ENCODE data around the gene ANKRD40.

DNA sequence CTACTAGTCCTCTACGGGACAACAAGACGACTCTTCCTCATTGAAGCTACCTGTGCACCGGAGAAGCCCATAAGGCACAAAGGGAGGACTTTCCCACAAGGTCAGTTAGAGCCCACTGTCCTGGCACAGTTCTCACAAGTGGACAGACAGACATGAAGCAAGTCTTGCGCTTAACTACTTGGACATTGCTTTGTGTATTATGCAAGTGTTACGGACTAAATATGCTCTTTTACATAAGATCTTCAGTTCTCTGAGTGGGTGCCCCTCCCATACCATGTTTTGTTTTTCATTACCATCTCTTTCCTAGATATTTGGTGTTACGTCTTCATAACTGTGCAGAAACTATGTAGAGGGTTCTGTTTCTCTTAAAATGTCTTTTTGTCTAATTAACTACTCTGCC lies 41.5 kb upstream of the ANKRD40 start:
- no peak for TF ChIP-seq POLR2A (IDR thresholded peaks at IDR 0.05)
- TF ChIP-seq, protein P1, sequence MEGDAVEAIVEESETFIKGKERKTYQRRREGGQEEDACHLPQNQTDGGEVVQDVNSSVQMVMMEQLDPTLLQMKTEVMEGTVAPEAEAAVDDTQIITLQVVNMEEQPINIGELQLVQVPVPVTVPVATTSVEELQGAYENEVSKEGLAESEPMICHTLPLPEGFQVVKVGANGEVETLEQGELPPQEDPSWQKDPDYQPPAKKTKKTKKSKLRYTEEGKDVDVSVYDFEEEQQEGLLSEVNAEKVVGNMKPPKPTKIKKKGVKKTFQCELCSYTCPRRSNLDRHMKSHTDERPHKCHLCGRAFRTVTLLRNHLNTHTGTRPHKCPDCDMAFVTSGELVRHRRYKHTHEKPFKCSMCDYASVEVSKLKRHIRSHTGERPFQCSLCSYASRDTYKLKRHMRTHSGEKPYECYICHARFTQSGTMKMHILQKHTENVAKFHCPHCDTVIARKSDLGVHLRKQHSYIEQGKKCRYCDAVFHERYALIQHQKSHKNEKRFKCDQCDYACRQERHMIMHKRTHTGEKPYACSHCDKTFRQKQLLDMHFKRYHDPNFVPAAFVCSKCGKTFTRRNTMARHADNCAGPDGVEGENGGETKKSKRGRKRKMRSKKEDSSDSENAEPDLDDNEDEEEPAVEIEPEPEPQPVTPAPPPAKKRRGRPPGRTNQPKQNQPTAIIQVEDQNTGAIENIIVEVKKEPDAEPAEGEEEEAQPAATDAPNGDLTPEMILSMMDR (IDR thresholded peaks at IDR 0.05), result no peak
